ENCODE data around the gene AIG1. TPM values are rescaled to one million over a fixed set of nuclear protein-coding genes. Genes with fewer than 3 reads are reported as not detected.

Gene AIG1
- total RNA-seq, 1 donor from 2014 or later = 17.5 TPM

- Mint-ChIP-seq H3K4me1 (ENCODE audit: unreplicated experiment) (no peaks in the 10 kb centered on the region), H3K4me3 (ENCODE audit: unreplicated experiment) (no peak overlapping the region), H3K36me3 (ENCODE audit: low read depth, unreplicated experiment) (no peaks in the 10 kb centered on the region), H3K27me3 (ENCODE audit: unreplicated experiment) (no peaks in the 10 kb centered on the region), H3K9me3 (ENCODE audit: unreplicated experiment) (no peaks in the 10 kb centered on the region), H3K27ac (ENCODE audit: unreplicated experiment) (no peak overlapping the region)
- DNase-seq (ENCODE audit: low spot score) = peak; percentile 7
- TF ChIP-seq, protein P1, sequence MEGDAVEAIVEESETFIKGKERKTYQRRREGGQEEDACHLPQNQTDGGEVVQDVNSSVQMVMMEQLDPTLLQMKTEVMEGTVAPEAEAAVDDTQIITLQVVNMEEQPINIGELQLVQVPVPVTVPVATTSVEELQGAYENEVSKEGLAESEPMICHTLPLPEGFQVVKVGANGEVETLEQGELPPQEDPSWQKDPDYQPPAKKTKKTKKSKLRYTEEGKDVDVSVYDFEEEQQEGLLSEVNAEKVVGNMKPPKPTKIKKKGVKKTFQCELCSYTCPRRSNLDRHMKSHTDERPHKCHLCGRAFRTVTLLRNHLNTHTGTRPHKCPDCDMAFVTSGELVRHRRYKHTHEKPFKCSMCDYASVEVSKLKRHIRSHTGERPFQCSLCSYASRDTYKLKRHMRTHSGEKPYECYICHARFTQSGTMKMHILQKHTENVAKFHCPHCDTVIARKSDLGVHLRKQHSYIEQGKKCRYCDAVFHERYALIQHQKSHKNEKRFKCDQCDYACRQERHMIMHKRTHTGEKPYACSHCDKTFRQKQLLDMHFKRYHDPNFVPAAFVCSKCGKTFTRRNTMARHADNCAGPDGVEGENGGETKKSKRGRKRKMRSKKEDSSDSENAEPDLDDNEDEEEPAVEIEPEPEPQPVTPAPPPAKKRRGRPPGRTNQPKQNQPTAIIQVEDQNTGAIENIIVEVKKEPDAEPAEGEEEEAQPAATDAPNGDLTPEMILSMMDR (IDR thresholded peaks at IDR 0.05; ENCODE audit: unreplicated experiment) = no peak
These were observed 173.0 kb downstream of the AIG1 start for GRCh38 chr6:143233554-143234285.

DNA sequence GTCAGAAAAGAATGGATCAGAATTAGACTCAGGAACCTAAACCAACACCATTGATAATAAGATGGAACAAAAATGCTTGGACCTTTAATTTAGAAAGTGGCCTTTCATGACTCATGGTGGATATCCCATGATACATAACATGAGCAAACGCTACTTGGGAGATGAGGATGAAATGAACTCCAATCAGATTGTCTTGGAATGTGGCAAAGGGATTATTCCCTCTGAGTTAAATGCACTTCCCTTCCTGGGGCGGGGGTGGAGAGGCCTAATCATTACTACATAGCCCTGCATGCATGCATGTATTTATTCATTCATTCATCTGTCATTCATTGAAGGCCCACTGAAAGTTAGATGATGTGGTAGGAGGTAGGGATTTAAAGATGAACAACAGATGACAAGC, 174.0 kb downstream of the AIG1 start:
- no peak for DNase-seq (ENCODE audit: low spot score)
- no peaks in the 10 kb centered on the region for H3K36me3 Mint-ChIP-seq (ENCODE audit: low read depth, unreplicated experiment)
- TF ChIP-seq, protein P1 (IDR thresholded peaks at IDR 0.05; ENCODE audit: unreplicated experiment) = no peak

DNA sequence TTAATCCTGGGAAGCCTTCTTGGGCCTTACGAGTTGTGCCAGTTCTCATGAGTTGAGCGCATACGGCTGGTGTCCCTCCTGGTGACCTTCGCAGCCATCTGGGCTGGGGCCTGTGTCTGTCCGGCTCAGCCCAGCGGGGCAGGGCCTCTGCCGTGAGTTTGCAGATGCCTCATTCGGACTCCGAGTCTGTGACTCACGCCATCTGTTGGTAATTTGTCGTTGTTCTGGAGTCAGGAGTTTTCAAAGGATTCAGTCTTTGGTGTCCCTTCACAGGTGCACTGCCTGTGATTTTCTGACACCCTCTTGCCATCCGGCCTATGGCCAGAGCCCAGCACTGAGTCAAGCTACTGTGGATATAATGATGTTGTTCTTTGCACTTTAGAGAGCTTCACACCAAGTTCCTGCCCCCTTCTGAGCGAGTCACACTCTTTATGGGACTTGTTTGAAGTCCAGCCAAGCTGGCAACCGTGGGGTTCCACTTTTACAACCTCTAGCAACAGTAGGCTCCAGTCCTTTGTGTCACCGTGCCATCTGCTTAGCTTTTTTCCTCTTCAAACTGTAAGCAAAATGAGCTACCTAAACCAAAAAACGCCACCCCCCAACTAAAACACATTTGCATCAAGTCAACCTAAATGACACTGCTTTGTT, 175.6 kb downstream of the AIG1 start:
- no peak for DNase-seq (ENCODE audit: low spot score)
- Mint-ChIP-seq H3K36me3 (ENCODE audit: low read depth, unreplicated experiment) (no peaks in the 10 kb centered on the region), H3K4me1 (ENCODE audit: unreplicated experiment) (no peaks in the 10 kb centered on the region)

More for the DNA sequence above, 174.0 kb downstream of the AIG1 start:
- no peaks in the 10 kb centered on the region for H3K27me3 Mint-ChIP-seq (ENCODE audit: unreplicated experiment)
- no peaks in the 10 kb centered on the region for H3K9me3 Mint-ChIP-seq (ENCODE audit: unreplicated experiment)
- H3K4me1 Mint-ChIP-seq (ENCODE audit: unreplicated experiment) = no peaks in the 10 kb centered on the region
- H3K4me3 Mint-ChIP-seq (ENCODE audit: unreplicated experiment) = no peak overlapping the region
- no peak overlapping the region for H3K27ac Mint-ChIP-seq (ENCODE audit: unreplicated experiment)

DNA sequence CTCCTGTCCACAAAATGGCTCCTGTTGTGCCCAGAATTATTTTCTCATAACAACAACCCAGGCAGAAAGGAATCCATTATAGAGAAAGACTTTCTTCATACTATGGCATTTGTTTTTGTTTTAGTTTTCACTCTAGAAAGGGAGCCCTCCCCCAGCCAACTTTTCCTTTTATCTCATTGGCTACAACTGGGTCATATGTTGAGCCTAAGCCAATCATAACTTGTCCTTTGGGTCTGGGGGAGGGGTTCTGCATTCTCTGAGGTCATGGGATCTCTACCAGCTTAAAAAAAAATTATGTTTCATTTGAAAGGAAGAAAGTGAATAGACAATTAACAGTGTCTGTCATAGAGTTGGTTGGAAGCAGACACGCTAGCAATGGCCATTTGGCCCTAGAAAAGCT, 177.6 kb downstream of the AIG1 start:
- TF ChIP-seq, protein P1 (IDR thresholded peaks at IDR 0.05; ENCODE audit: unreplicated experiment) = no peak
- no peaks in the 10 kb centered on the region for H3K4me1 Mint-ChIP-seq (ENCODE audit: unreplicated experiment)
- no peak for DNase-seq (ENCODE audit: low spot score)
- no peaks in the 10 kb centered on the region for H3K36me3 Mint-ChIP-seq (ENCODE audit: low read depth, unreplicated experiment)
- H3K27ac Mint-ChIP-seq (ENCODE audit: unreplicated experiment) = no peak overlapping the region
- no peaks in the 10 kb centered on the region for H3K27me3 Mint-ChIP-seq (ENCODE audit: unreplicated experiment)
- no peaks in the 10 kb centered on the region for H3K9me3 Mint-ChIP-seq (ENCODE audit: unreplicated experiment)
- no peak overlapping the region for H3K4me3 Mint-ChIP-seq (ENCODE audit: unreplicated experiment)

More for the DNA sequence above, 175.6 kb downstream of the AIG1 start:
- Mint-ChIP-seq H3K4me3 (ENCODE audit: unreplicated experiment) (no peak overlapping the region), H3K27ac (ENCODE audit: unreplicated experiment) (no peak overlapping the region), H3K9me3 (ENCODE audit: unreplicated experiment) (no peaks in the 10 kb centered on the region), H3K27me3 (ENCODE audit: unreplicated experiment) (no peaks in the 10 kb centered on the region)
- TF ChIP-seq, protein P1 (IDR thresholded peaks at IDR 0.05; ENCODE audit: unreplicated experiment) = no peak

DNA sequence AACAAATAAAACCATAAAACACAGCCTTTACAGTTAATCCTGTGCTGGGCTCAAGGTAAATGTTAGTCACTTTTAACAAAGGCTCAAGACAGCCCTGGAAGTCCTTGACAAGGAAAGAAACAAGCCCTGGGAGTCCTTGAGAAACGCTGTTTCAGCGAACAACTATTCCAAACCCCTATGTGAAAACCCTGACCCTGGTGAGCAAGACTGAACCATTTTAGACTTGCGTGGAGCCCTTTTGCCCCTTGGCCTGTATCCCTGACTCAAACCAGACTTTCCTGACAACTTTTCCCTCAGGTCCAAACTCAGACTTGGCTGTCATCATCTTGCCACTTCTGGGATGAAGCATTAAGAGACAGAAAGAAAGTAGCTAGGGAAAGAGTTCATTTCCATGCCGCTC, 180.4 kb downstream of the AIG1 start:
- no peak for DNase-seq (ENCODE audit: low spot score)
- no peaks in the 10 kb centered on the region for H3K9me3 Mint-ChIP-seq (ENCODE audit: unreplicated experiment)
- TF ChIP-seq, protein P1 (IDR thresholded peaks at IDR 0.05; ENCODE audit: unreplicated experiment) = no peak
- H3K27ac Mint-ChIP-seq (ENCODE audit: unreplicated experiment) = no peak overlapping the region
- no peaks in the 10 kb centered on the region for H3K27me3 Mint-ChIP-seq (ENCODE audit: unreplicated experiment)
- no peak overlapping the region for H3K4me3 Mint-ChIP-seq (ENCODE audit: unreplicated experiment)
- no peaks in the 10 kb centered on the region for H3K4me1 Mint-ChIP-seq (ENCODE audit: unreplicated experiment)
- peaks cover under 1% of the 10 kb centered on the region for H3K36me3 Mint-ChIP-seq (ENCODE audit: low read depth, unreplicated experiment)

Measured in endothelial cell (in vitro differentiated cells).